Neural cell (in vitro differentiated cells): Measurements from ENCODE around the gene MECP2.

Experiments
- CTCF ChIP-seq: fragments of 450-650 bp; IDR thresholded peaks from 2 replicates; pipeline ENCODE4 v1.5.1; 2014; ENCODE audit warnings: antibody characterized with exemption, mild to moderate bottlenecking, moderate library complexity; ENCODE audit not compliant: poor library complexity, severe bottlenecking
- EP300 ChIP-seq: fragments of 450-650 bp; conservative IDR thresholded peaks from 2 replicates; pipeline ENCODE4 v1.6.1; 2014; ENCODE audit warnings: antibody characterized with exemption, mild to moderate bottlenecking, moderate library complexity; ENCODE audit not compliant: poor library complexity, severe bottlenecking
- EZH2 ChIP-seq: fragments of 200-600, 300-800 bp; shearing (Covaris generic), sonication (generic); IDR thresholded peaks from 2 replicates; pipeline ENCODE4 v1.6.1; 2014; ENCODE audit warnings: antibody characterized with exemption, low read length, borderline replicate concordance, mild to moderate bottlenecking; ENCODE audit not compliant: insufficient read depth, poor library complexity, severe bottlenecking
- MXI1 ChIP-seq: fragments of 450-650 bp; conservative IDR thresholded peaks from 2 replicates; pipeline ENCODE4 v1.6.1; 2014; ENCODE audit warnings: antibody characterized with exemption, mild to moderate bottlenecking; ENCODE audit not compliant: poor library complexity, severe bottlenecking
- POLR2AphosphoS5 ChIP-seq: IDR thresholded peaks from 2 replicates; pipeline ENCODE4 v1.6.1; 2012
- RAD21 ChIP-seq: fragments of 450-650 bp; conservative IDR thresholded peaks from 2 replicates; pipeline ENCODE4 v1.6.1; 2014; ENCODE audit warnings: antibody characterized with exemption, mild to moderate bottlenecking, moderate library complexity
- REST ChIP-seq: IDR thresholded peaks from 2 replicates; pipeline ENCODE4 v1.6.1; 2012; ENCODE audit warnings: borderline replicate concordance
- SMC3 ChIP-seq: fragments of 450-650 bp; conservative IDR thresholded peaks from 2 replicates; pipeline ENCODE4 v1.6.1; 2014; ENCODE audit warnings: antibody characterized with exemption, mild to moderate bottlenecking, moderate library complexity; ENCODE audit not compliant: poor library complexity
- TAF1 ChIP-seq: IDR thresholded peaks from 2 replicates; pipeline ENCODE4 v1.6.1; 2012; ENCODE audit warnings: low read depth

DNA sequence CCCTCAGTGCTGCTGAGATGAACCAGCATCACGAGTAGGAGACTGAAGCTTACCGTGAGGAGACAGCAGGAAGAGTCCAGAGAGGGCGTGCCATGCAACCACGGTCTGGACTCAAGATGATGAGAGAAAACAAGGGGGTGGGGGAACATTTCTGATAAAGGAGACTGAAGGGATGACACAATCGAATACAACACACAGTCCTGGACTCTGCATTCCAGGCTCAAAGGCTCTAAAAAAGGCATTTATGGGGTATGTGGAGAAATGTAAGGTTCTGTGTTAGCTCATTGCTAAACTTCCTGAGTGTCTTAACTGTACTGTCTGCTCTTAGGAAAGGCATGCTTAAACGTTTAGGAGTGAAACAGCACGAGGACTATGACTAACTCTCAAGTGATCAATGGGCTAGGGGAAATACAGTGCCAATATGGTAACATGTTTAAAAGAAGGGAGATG, 57.2 kb downstream of the MECP2 start:
- TF ChIP-seq CTCF: no peak
- TF ChIP-seq MXI1: no peak
- TF ChIP-seq EZH2: no peak
- TF ChIP-seq POLR2AphosphoS5: no peak
- no peak for TF ChIP-seq TAF1
- TF ChIP-seq REST: no peak
- TF ChIP-seq RAD21: no peak
- no peak for TF ChIP-seq EP300
- no peak for TF ChIP-seq SMC3
